A673 (cell line): Measurements from ENCODE around the gene HSPB7. TPM values are rescaled to one million over a fixed set of nuclear protein-coding genes. Genes with fewer than 3 reads are reported as not detected.

Experiments used
- BruUV-seq: library from RNA; stranded (reverse); fragments of 400-500 nt; replicated peaks from 2 replicates; lab custom pipeline; 2021; lab: Mats Ljungman, UMichigan
- CTCF ChIA-PET: fragments of 300-600 bp; sonication (Branson Sonifier 250); formaldehyde crosslinking; loops from one replicate; lab custom pipeline; 2022; ENCODE audit warnings: antibody characterized with exemption; lab: Charles Lee
- POLR2A ChIA-PET: fragments of 300-600 bp; sonication (Branson Sonifier 250); formaldehyde crosslinking; loops from one replicate; lab custom pipeline; 2022; ENCODE audit warnings: antibody characterized with exemption; ENCODE audit not compliant: low non-redundant PET; lab: Charles Lee
- DNase-seq: peaks from one replicate; pipeline ENCODE4 v3.0.0-alpha.2; 2015; ENCODE audit warnings: low spot score
- H3K27ac ChIP-seq: fragments of 200-600 bp; sonication (generic); 2 replicates; pipeline ENCODE4 v1.5.1; 2016; ENCODE audit warnings: mixed run types, low read depth, mild to moderate bottlenecking, mixed read lengths, antibody characterized with exemption, low read length; ENCODE audit not compliant: poor library complexity, severe bottlenecking
- H3K27me3 ChIP-seq: fragments of 200-600 bp; sonication (generic); replicated peaks from 2 replicates; pipeline ENCODE4 v1.6.1; 2017; ENCODE audit warnings: mixed run types, low read depth, mild to moderate bottlenecking, mixed read lengths, antibody characterized with exemption, low read length; ENCODE audit not compliant: insufficient read depth, poor library complexity
- H3K36me3 ChIP-seq: fragments of 200-600 bp; sonication (generic); 2 replicates; pipeline ENCODE4 v1.6.1; 2016; ENCODE audit warnings: mixed run types, mild to moderate bottlenecking, mixed read lengths, antibody characterized with exemption, low read length; ENCODE audit not compliant: insufficient read depth, poor library complexity, severe bottlenecking
- H3K4me1 ChIP-seq: fragments of 200-600 bp; sonication (generic); 2 replicates; pipeline ENCODE4 v1.6.1; 2017; ENCODE audit warnings: mixed run types, mild to moderate bottlenecking, mixed read lengths, antibody characterized with exemption, low read length; ENCODE audit not compliant: insufficient read depth, poor library complexity, severe bottlenecking
- H3K4me3 ChIP-seq: fragments of 200-600 bp; sonication (generic); 2 replicates; pipeline ENCODE4 v1.5.1; 2016; ENCODE audit warnings: low read depth, mixed run types, mild to moderate bottlenecking, mixed read lengths, low read length; ENCODE audit not compliant: poor library complexity, severe bottlenecking
- H3K9me3 ChIP-seq: fragments of 200-600 bp; sonication (generic); 2 replicates; pipeline ENCODE4 v1.6.1; 2016; ENCODE audit warnings: mixed run types, low read depth, mild to moderate bottlenecking, mixed read lengths, antibody characterized with exemption, low read length; ENCODE audit not compliant: poor library complexity, severe bottlenecking
- EZH2 ChIP-seq: fragments of 200-600 bp; sonication (generic); IDR thresholded peaks from 2 replicates; pipeline ENCODE4 v1.6.1; 2017; ENCODE audit warnings: borderline replicate concordance, low read depth, mild to moderate bottlenecking, mixed read lengths, antibody characterized with exemption, low read length; ENCODE audit not compliant: poor library complexity, severe bottlenecking
- intact Hi-C: fragments of 100-400 bp; cut with micrococcal nuclease; formaldehyde crosslinking; loops from one replicate; pipeline ENCODE4 v1.10.0; 2022; ENCODE audit not compliant: unreplicated experiment
- total RNA-seq: library from RNA; stranded (reverse); gene quantifications from 2 replicates; pipeline ENCODE4 v1.2.3, GENCODE V29; 2021
- TF ChIP-seq, protein P1 (sequence below): fragments of 300-800, 200-600 bp; sonication (generic); conservative IDR thresholded peaks from 2 replicates; pipeline ENCODE4 v1.5.1; 2017; ENCODE audit warnings: low read depth, mild to moderate bottlenecking, antibody characterized with exemption, low read length, moderate library complexity, mixed read lengths

The HSPB7 gene
- total RNA-seq, 1 experiment from 2014 or later = not detected

GRCh38 chr1:15997637-15998280, 20.1 kb downstream of the HSPB7 start:
- intact Hi-C loops = no loop called here
- DNase-seq = no peak
- H3K4me1 ChIP-seq = no peaks in the 10 kb centered on the region
- POLR2A ChIA-PET = no interaction called here
- H3K9me3 ChIP-seq = no peaks in the 10 kb centered on the region
- CTCF ChIA-PET = no interaction called here
- no peak overlapping the region for H3K27ac ChIP-seq
- TF ChIP-seq EZH2 = no peak
- TF ChIP-seq, protein P1, sequence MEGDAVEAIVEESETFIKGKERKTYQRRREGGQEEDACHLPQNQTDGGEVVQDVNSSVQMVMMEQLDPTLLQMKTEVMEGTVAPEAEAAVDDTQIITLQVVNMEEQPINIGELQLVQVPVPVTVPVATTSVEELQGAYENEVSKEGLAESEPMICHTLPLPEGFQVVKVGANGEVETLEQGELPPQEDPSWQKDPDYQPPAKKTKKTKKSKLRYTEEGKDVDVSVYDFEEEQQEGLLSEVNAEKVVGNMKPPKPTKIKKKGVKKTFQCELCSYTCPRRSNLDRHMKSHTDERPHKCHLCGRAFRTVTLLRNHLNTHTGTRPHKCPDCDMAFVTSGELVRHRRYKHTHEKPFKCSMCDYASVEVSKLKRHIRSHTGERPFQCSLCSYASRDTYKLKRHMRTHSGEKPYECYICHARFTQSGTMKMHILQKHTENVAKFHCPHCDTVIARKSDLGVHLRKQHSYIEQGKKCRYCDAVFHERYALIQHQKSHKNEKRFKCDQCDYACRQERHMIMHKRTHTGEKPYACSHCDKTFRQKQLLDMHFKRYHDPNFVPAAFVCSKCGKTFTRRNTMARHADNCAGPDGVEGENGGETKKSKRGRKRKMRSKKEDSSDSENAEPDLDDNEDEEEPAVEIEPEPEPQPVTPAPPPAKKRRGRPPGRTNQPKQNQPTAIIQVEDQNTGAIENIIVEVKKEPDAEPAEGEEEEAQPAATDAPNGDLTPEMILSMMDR = no peak
- no peaks in the 10 kb centered on the region for H3K36me3 ChIP-seq
- H3K27me3 ChIP-seq = no peaks in the 10 kb centered on the region
- BruUV-seq = no TSS peak
- no peak overlapping the region for H3K4me3 ChIP-seq

DNA sequence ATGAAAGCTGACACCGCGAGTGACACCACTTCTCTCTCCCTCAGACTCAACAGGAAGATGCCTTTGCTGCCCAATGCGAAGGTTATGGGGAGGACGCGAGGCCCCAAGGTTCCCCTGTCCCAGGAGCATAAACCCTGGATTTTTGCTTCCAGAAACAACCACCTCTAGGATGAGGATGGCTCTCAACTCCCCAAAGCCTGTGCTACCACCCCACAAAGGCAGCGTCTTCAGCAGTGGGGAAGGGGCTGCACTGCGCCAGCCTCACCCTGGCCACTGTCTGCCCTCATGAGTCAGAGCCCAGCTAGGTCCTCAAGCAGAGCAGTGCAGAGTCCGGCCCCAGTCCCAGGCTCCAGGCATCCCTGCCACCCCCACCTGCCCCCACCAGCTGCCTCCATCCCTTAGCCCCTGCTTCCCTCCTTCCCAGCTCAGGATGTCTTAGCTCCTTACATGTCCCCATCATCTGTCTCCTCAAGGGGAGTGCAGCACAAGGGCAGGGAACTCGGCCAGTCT, 20.7 kb downstream of the HSPB7 start:
- no peaks in the 10 kb centered on the region for H3K9me3 ChIP-seq
- no peak for DNase-seq
- H3K27me3 ChIP-seq = no peaks in the 10 kb centered on the region
- H3K36me3 ChIP-seq = no peaks in the 10 kb centered on the region
- intact Hi-C loops = no loop called here
- no TSS peak for BruUV-seq
- H3K27ac ChIP-seq = no peak overlapping the region
- ChIA-PET CTCF (no interaction called here), POLR2A (no interaction called here)
- TF ChIP-seq, protein P1 = no peak
- TF ChIP-seq EZH2 = no peak
- no peaks in the 10 kb centered on the region for H3K4me1 ChIP-seq
- no peak overlapping the region for H3K4me3 ChIP-seq

DNA sequence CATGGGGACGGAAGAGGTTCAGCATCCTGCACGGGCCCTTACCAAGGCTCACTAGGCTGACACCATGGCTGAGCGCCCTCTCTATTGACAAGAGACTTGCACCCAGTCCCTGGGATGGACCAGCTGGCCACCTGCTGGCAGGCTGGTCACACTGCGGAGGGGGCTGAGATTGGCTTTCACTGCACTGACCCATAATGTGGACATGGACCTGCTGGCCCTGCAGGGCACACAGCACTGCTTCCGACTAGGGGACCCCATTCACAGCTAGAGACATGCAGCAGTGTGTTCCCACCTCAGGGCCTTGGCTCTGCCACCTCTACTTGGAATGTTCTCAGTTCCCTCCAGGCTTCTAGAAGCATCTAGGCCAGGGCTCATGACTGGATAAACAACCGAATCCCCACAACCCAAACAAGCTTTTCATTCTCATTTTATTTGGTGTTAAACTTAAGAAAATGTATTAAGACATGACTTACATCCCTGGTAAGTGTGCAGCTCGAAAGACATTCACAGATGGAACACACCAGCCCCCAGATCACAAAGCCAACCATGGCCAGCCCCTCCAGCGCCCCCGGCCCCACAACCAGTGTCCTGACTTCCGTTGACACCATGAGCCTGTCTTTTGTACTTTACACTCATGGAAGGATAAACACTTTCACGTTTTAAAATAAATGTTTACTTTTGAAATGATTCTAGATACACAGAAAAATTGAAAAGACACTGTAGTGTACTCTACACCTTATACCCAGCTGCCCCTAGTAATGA, 23.1 kb downstream of the HSPB7 start:
- no peaks in the 10 kb centered on the region for H3K27me3 ChIP-seq
- no TSS peak for BruUV-seq
- no peak overlapping the region for H3K27ac ChIP-seq
- no peaks in the 10 kb centered on the region for H3K9me3 ChIP-seq
- intact Hi-C loops = no loop called here
- ChIA-PET POLR2A (no interaction called here), CTCF (no interaction called here)
- TF ChIP-seq, protein P1 = peak; percentile 62
- TF ChIP-seq EZH2 = no peak
- H3K36me3 ChIP-seq = no peaks in the 10 kb centered on the region
- no peaks in the 10 kb centered on the region for H3K4me1 ChIP-seq
- peak; percentile 29 for DNase-seq
- H3K4me3 ChIP-seq = no peak overlapping the region
